Measurements from ENCODE around the gene BCAS3.
"Not testable (repeated sequence)": the region's sequence is repeated elsewhere in the genome, so short reads cannot be mapped to it uniquely, and the experiment has no call there.

BCAS3 gene

GRCh38 chr17:60934723-60935122 lies 257.1 kb downstream of the BCAS3 start:
- DNase-seq (ENCODE audit: low read depth in 2 of 2), result no peak

GRCh38 chr17:60935991-60936390 lies 258.3 kb downstream of the BCAS3 start:
- not testable (repeated sequence) for DNase-seq (ENCODE audit: low read depth in 2 of 2)

GRCh38 chr17:60939318-60939717 lies 261.7 kb downstream of the BCAS3 start:
- no peak for DNase-seq (ENCODE audit: low read depth in 2 of 2)

- DNase-seq (ENCODE audit: low read depth in 2 of 2), result peak; percentile 70 to 76
Measured at GRCh38 chr17:60941028-60941427, 263.4 kb downstream of the BCAS3 start.

GRCh38 chr17:60941571-60941970 lies 263.9 kb downstream of the BCAS3 start:
- no peak for DNase-seq (ENCODE audit: low read depth in 2 of 2)

- DNase-seq (ENCODE audit: low read depth in 2 of 2), result no peak
Measured at GRCh38 chr17:60944751-60945150, 267.1 kb downstream of the BCAS3 start.

- DNase-seq (ENCODE audit: low read depth in 2 of 2), result no peak
Measured at GRCh38 chr17:60947100-60947499, 269.4 kb downstream of the BCAS3 start.

GRCh38 chr17:60947543-60947942 lies 269.9 kb downstream of the BCAS3 start:
- DNase-seq (ENCODE audit: low read depth in 2 of 2), result no peak

GRCh38 chr17:60952747-60953146 lies 275.1 kb downstream of the BCAS3 start:
- no peak for DNase-seq (ENCODE audit: low read depth in 2 of 2)

- DNase-seq (ENCODE audit: low read depth in 2 of 2), result no peak
Measured at GRCh38 chr17:60959011-60959410, 281.4 kb downstream of the BCAS3 start.

GRCh38 chr17:60959696-60960095 lies 282.0 kb downstream of the BCAS3 start:
- no peak for DNase-seq (ENCODE audit: low read depth in 2 of 2)

GRCh38 chr17:60960398-60961065 lies 282.9 kb downstream of the BCAS3 start:
- no peak for DNase-seq (ENCODE audit: low read depth in 2 of 2)

- no peak for DNase-seq (ENCODE audit: low read depth in 2 of 2)
Measured at GRCh38 chr17:60964160-60964559, 286.5 kb downstream of the BCAS3 start.

- DNase-seq (ENCODE audit: low read depth in 2 of 2), result no peak
Measured at GRCh38 chr17:60968266-60968665, 290.6 kb downstream of the BCAS3 start.

- no peak for DNase-seq (ENCODE audit: low read depth in 2 of 2)
Measured at GRCh38 chr17:60969500-60970037, 291.9 kb downstream of the BCAS3 start.

GRCh38 chr17:60970741-60971140 lies 293.1 kb downstream of the BCAS3 start:
- no peak for DNase-seq (ENCODE audit: low read depth in 2 of 2)

- DNase-seq (ENCODE audit: low read depth in 2 of 2), result peak; percentile 5 to 19
Measured at GRCh38 chr17:60971515-60972369, 294.1 kb downstream of the BCAS3 start.

GRCh38 chr17:60976861-60977260 lies 299.2 kb downstream of the BCAS3 start:
- not testable (repeated sequence) for DNase-seq (ENCODE audit: low read depth in 2 of 2)

- DNase-seq (ENCODE audit: low read depth in 2 of 2), result no peak
Measured at GRCh38 chr17:60989379-60989778, 311.7 kb downstream of the BCAS3 start.

GRCh38 chr17:60989846-60990245 lies 312.2 kb downstream of the BCAS3 start:
- DNase-seq (ENCODE audit: low read depth in 2 of 2), result no peak

- no peak for DNase-seq (ENCODE audit: low read depth in 2 of 2)
Measured at GRCh38 chr17:60993497-60993896, 315.8 kb downstream of the BCAS3 start.

GRCh38 chr17:60995680-60996079 lies 318.0 kb downstream of the BCAS3 start:
- DNase-seq (ENCODE audit: low read depth in 2 of 2), result no peak

- DNase-seq (ENCODE audit: low read depth in 2 of 2), result no peak
Measured at GRCh38 chr17:61000911-61001310, 323.3 kb downstream of the BCAS3 start.
